Subcutaneous adipose tissue (tissue), 4 donors: ENCODE data around the gene C1QA. TPM values are rescaled to one million over a fixed set of nuclear protein-coding genes. Genes with fewer than 3 reads are reported as not detected.

Source experiments
- CTCF ChIP-seq: fragments of 450-650 bp; IDR thresholded peaks from one replicate; pipeline ENCODE4 v1.5.1; 2016; ENCODE audit warnings: low read depth, mild to moderate bottlenecking, control low read depth, antibody characterized with exemption, moderate library complexity
- total RNA-seq, 4 donors: library from RNA; depleted of rRNA; stranded (reverse); fragments of >200 nt; gene quantifications; one replicate each; pipeline ENCODE4 v1.1.0, GENCODE V29; 2016

Gene C1QA
- total RNA-seq, 4 donors from 2014 or later, result 180 to 794 (median 365) TPM

DNA sequence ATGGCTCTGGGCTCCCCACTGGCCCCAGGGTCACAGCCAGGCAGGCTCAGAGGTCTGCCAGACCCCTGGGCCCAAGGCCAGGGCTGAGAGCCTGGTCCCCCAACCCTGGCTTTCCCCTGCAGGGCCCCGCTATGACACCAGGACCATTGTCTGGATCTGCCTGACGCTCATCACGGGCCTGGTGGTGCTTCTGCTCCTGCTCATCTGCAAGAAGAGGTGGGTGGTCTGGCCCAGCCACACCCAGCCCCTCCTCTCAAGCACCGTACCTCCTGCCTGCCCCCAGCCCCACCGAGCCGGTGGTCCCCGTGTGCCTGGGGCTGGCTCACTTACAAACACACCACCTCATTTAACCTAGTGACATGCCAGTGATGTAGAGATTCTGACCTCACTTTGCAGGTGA lies 41.3 kb upstream of the C1QA start:
- TF ChIP-seq CTCF, result no peak

DNA sequence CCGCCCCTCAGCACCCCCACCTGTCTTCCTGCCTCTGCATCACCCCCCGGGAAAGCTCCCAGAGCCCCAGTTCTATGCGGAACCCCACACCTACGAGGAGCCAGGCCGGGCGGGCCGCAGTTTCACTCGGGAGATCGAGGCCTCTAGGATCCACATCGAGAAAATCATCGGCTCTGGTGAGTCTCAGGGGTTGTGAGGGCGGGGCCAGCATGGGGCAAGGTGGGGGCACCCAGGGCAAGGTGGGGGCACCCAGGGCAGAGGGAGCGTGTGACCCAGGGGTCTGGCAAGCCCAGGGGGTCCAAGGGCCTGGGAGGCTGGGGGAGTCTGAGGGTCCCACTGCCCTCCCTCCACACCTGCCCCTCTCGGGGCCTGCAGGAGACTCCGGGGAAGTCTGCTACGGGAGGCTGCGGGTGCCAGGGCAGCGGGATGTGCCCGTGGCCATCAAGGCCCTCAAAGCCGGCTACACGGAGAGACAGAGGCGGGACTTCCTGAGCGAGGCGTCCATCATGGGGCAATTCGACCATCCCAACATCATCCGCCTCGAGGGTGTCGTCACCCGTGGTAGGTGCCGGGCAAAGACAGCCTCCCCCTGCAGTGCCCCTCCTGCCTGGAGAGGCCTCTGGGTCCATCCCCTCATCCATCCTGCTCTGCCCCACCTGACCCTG lies 39.0 kb upstream of the C1QA start:
- no peak for TF ChIP-seq CTCF

DNA sequence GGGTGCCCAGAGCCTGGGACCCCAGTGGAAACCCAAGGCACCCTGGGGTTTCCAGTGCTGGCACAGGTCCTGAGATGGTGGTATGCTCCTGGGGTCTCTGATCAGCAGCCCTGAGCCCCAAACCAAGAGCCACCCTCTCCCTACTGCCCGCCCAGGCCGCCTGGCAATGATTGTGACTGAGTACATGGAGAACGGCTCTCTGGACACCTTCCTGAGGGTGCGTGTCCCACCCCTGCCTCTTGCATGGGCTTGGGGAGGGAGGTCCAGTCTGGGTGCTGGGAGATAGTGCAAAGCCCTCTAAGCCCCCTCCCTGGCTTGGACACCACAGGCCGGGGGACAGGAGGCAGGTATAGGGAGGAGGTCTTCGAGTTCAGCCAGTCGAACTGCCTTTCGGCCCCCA lies 38.4 kb upstream of the C1QA start:
- TF ChIP-seq CTCF, result no peak

DNA sequence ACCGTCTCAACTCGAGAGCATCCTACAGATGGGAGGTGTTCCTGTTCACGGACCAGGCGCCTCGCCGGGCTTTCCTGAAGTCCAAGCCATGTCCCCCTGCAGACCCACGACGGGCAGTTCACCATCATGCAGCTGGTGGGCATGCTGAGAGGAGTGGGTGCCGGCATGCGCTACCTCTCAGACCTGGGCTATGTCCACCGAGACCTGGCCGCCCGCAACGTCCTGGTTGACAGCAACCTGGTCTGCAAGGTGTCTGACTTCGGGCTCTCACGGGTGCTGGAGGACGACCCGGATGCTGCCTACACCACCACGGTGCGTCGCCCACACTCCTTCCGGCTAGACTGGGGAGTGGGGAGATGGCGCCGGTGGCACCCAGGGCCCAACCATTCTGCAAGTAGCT lies 37.7 kb upstream of the C1QA start:
- no peak for TF ChIP-seq CTCF

GRCh38 chr1:22600071-22600816 lies 36.2 kb upstream of the C1QA start:
- no peak for TF ChIP-seq CTCF

DNA sequence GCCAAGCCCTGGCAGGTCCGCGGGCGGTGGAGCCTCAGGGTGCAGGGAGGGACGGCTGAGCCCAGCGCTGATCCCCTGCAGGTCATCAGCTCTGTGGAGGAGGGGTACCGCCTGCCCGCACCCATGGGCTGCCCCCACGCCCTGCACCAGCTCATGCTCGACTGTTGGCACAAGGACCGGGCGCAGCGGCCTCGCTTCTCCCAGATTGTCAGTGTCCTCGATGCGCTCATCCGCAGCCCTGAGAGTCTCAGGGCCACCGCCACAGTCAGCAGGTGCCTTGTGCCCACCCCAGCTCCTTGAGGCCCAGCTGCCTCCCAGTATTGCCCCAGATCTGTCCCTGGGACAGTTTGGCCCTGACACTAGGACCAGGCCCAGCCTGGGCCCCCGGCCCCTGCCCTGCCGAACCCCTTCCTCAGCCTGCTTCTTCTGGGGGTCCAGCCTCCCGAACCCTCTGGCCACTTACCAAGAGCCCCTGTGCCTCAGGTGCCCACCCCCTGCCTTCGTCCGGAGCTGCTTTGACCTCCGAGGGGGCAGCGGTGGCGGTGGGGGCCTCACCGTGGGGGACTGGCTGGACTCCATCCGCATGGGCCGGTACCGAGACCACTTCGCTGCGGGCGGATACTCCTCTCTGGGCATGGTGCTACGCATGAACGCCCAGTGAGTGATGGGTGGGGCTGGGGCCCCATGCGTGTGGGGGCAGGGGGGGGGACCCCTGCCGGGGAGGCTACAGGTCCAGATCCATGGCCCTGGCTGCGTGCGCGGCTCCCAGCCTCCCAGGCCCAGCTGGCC lies 35.4 kb upstream of the C1QA start:
- TF ChIP-seq CTCF, result no peak

GRCh38 chr1:22601610-22602009 lies 34.8 kb upstream of the C1QA start:
- TF ChIP-seq CTCF, result no peak
